Measurements from ENCODE around the gene CD177. TPM values are rescaled to one million over a fixed set of nuclear protein-coding genes. Genes with fewer than 3 reads are reported as not detected.

The CD177 gene
- total and polyA plus RNA-seq, 9 of the 15 experiments (the other 6 are each of a cell fraction or from before 2014, with no cell fraction given): not detected

DNA sequence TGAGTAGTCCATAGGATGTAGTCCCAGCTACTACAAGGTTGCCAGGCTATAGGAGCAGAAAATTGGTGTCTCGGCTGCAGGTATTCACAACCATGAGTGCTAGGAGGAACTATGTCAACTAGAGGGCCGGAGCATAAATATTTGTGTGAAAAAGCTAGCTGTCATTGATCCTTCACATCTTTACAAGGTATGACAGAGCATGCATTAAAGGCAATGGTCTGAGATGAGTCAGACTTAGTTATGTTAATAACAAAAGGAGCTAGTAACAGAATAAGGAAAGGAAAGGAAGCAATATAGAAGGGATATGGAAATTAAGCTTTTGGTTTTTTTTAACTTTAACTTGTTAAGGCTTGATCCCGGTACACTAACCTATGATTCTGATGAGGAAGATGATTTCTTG is 43.3 kb upstream of the CD177 start:
- Histone ChIP-seq H3K4me1 (replicated peaks in 1 of 2; ENCODE audit: control insufficient read depth in 2 of 2, insufficient read depth in 2 of 2, low read length in 2 of 2) (no peaks in the 10 kb centered on the region), H4K20me1 (replicated peaks; ENCODE audit: control insufficient read depth, insufficient read depth, low read length) (no peaks in the 10 kb centered on the region), H3K9ac (ENCODE audit: insufficient read depth in 1 of 2, low read depth in 2 of 2, low read length in 2 of 2) (no peak overlapping the region), H3K27ac (ENCODE audit: extremely low read depth, low read depth, low read length) (no peak overlapping the region), H3K79me2 (ENCODE audit: control insufficient read depth, insufficient read depth, low read length) (no peaks in the 10 kb centered on the region), H3K4me3 (no peak overlapping the region), H3K36me3 (ENCODE audit: control insufficient read depth, insufficient read depth, low read length) (no peaks in the 10 kb centered on the region), H3K4me2 (ENCODE audit: insufficient read depth, low read length) (no peak overlapping the region), H2AFZ (ENCODE audit: low read depth, low read length) (no peak overlapping the region), H3K9me3 (replicated peaks; ENCODE audit: control insufficient read depth, insufficient read depth, low read depth, low read length) (no peaks in the 10 kb centered on the region), H3K9me1 (ENCODE audit: control insufficient read depth, insufficient read depth, low read length) (no peaks in the 10 kb centered on the region), H3K27me3 (ENCODE audit: control insufficient read depth in 2 of 2, insufficient read depth in 2 of 2, low read length in 2 of 2) (no peaks in the 10 kb centered on the region; a peak in 1 of 5 replicates)
- FAIRE-seq: no peak
- ChIA-PET CTCF (ENCODE audit: low intra/inter-chr PET ratio) (no interaction called here), POLR2A (interaction anchor here (0.9 kb wide), 1 partner anchor 23 kb away, joined by 4 read pairs; no protein-coding TSS in a partner anchor)
- no TSS peak for BruUV-seq (replicated peaks)
- no peak for ATAC-seq
- in situ Hi-C loops (cut with MboI): loop anchor here (10.0 kb wide), 1 partner anchor 125 kb away; the partner anchor contains the start of gene PSG5
- DNase-seq (ENCODE audit: extremely low read depth in 1 of 4, low spot score in 3 of 4): no peak
- intact Hi-C loops (cut with micrococcal nuclease): loop anchor here (10.0 kb wide), 1 partner anchor 115 kb away; no protein-coding TSS in a partner anchor
- 0% methylated on average over 3 of the region's 3 CpGs for WGBS (ENCODE audit: insufficient coverage, low coverage, missing lambda C conversion rate)
- TF ChIP-seq BCLAF1 (IDR thresholded peaks at IDR 0.05; ENCODE audit: borderline replicate concordance in 1 of 2, control insufficient read depth in 1 of 2, low read depth in 2 of 2, low read length in 1 of 2): no peak
- no peak for TF ChIP-seq ZBTB17 (CRISPR knock-in tag; IDR thresholded peaks at IDR 0.05)
- no peak for TF ChIP-seq PHTF2 (CRISPR knock-in tag; IDR thresholded peaks at IDR 0.05)
- TF ChIP-seq POLR2A (conservative IDR thresholded peaks at IDR 0.05): no peak
- no peak for TF ChIP-seq ZNF785 (CRISPR knock-in tag; IDR thresholded peaks at IDR 0.05)
- TF ChIP-seq ZNF695 (CRISPR knock-in tag; IDR thresholded peaks at IDR 0.05): no peak
- TF ChIP-seq RBM14 (IDR thresholded peaks at IDR 0.05; ENCODE audit: borderline replicate concordance, insufficient read depth, low read depth, low read length): no peak
- TF ChIP-seq CSDE1 (IDR thresholded peaks at IDR 0.05): no peak
